GM23338 (cell line): ENCODE data around the gene SAMD4A. TPM values are rescaled to one million over a fixed set of nuclear protein-coding genes. Genes with fewer than 3 reads are reported as not detected.

ENCODE experiments used
- ATAC-seq: fragments of 200-7000 bp; cut with Tn5 transposase; 3 replicates; pipeline ENCODE4 v1.9.1; 2020
- DNase-seq: peaks from one replicate; pipeline ENCODE4 v3.0.0-alpha.2; 2015; ENCODE audit warnings: low spot score
- H2AFZ ChIP-seq: fragments of 200-600 bp; sonication (generic); 2 replicates; pipeline ENCODE4 v1.8.0; 2016; ENCODE audit warnings: antibody characterized with exemption, mild to moderate bottlenecking, moderate library complexity
- H3F3A ChIP-seq: fragments of 200-600 bp; sonication (generic); replicated peaks from 2 replicates; pipeline ENCODE4 v1.8.0; 2017; ENCODE audit warnings: antibody characterized with exemption, mixed run types, low read depth
- H3K27ac ChIP-seq: fragments of 200-600 bp; sonication (generic); 2 replicates; pipeline ENCODE4 v1.6.1; 2016; ENCODE audit warnings: low read depth
- H3K27me3 ChIP-seq: fragments of 200-600 bp; sonication (generic); 2 replicates; pipeline ENCODE4 v1.8.0; 2016; ENCODE audit warnings: mild to moderate bottlenecking, mixed run types, moderate library complexity; ENCODE audit not compliant: insufficient read depth
- H3K36me3 ChIP-seq: fragments of 200-600 bp; sonication (generic); 2 replicates; pipeline ENCODE4 v1.8.0; 2016; ENCODE audit warnings: mild to moderate bottlenecking; ENCODE audit not compliant: insufficient read depth
- H3K4me1 ChIP-seq: fragments of 200-600 bp; sonication (generic); 2 replicates; pipeline ENCODE4 v1.8.0; 2016; ENCODE audit warnings: mild to moderate bottlenecking, moderate library complexity; ENCODE audit not compliant: insufficient read depth
- H3K4me2 ChIP-seq: fragments of 200-600 bp; sonication (generic); 2 replicates; pipeline ENCODE4 v1.7.1; 2017; ENCODE audit warnings: mixed run types
- H3K4me3 ChIP-seq: fragments of 200-600 bp; sonication (generic); 2 replicates; pipeline ENCODE4 v1.6.1; 2016; ENCODE audit warnings: mixed run types
- H3K79me2 ChIP-seq: fragments of 200-600 bp; sonication (generic); replicated peaks from 2 replicates; pipeline ENCODE4 v1.8.0; 2017; ENCODE audit warnings: mild to moderate bottlenecking; ENCODE audit not compliant: insufficient read depth
- H3K9me2 ChIP-seq: fragments of 200-600 bp; sonication (generic); 2 replicates; pipeline ENCODE4 v1.8.0; 2017; ENCODE audit not compliant: insufficient read depth
- H4K20me1 ChIP-seq: fragments of 200-600 bp; sonication (generic); replicated peaks from 2 replicates; pipeline ENCODE4 v1.8.0; 2017; ENCODE audit warnings: mild to moderate bottlenecking; ENCODE audit not compliant: insufficient read depth
- H3K27ac Mint-ChIP-seq: 2 replicates; pipeline ENCODE4 v1.8.0; 2020; ENCODE audit warnings: inconsistent platforms, mild to moderate bottlenecking, moderate library complexity, mixed read lengths
- H3K27me3 Mint-ChIP-seq: 3 replicates; pipeline ENCODE4 v1.8.0; 2022; ENCODE audit warnings: low read depth, mild to moderate bottlenecking, moderate library complexity, mixed read lengths, inconsistent platforms; ENCODE audit not compliant: insufficient read depth, poor library complexity
- H3K36me3 Mint-ChIP-seq: 3 replicates; pipeline ENCODE4 v1.8.0; 2021; ENCODE audit warnings: low read depth, mild to moderate bottlenecking, inconsistent platforms, moderate library complexity, mixed read lengths
- H3K4me1 Mint-ChIP-seq: 3 replicates; pipeline ENCODE4 v1.8.0; 2020; ENCODE audit warnings: mild to moderate bottlenecking, inconsistent platforms, mixed read lengths
- H3K4me3 Mint-ChIP-seq: 3 replicates; pipeline ENCODE4 v1.8.0; 2021; ENCODE audit warnings: moderate library complexity, mild to moderate bottlenecking, inconsistent platforms, mixed read lengths
- H3K9me3 Mint-ChIP-seq: 3 replicates; pipeline ENCODE4 v1.8.0; 2020; ENCODE audit warnings: moderate library complexity, mild to moderate bottlenecking, inconsistent platforms, mixed read lengths
- CREB1 ChIP-seq: fragments of 250-450 bp; sonication (Bioruptor Pico); IDR thresholded peaks from 2 replicates; pipeline ENCODE4 v1.5.0; 2020; ENCODE audit warnings: low read depth, mild to moderate bottlenecking, moderate library complexity
- CTCF ChIP-seq, 2 experiments: fragments of 200-600 bp in 1 of 2; sonication (generic) in 1 of 2; conservative IDR thresholded peaks; 2 replicates each; pipeline versions ENCODE4 v1.5.1 to v1.6.1; 2016 to 2017; ENCODE audit warnings: antibody characterized with exemption in 2 of 2, low read depth in 2 of 2, mild to moderate bottlenecking in 2 of 2, moderate library complexity in 1 of 2
- ETS1 ChIP-seq: IDR thresholded peaks from 2 replicates; pipeline ENCODE4 v1.6.1; 2016; ENCODE audit warnings: antibody characterized with exemption
- EZH2 ChIP-seq: fragments of 200-600 bp; sonication (generic); IDR thresholded peaks from one replicate; pipeline ENCODE4 v1.8.0; 2017; ENCODE audit warnings: antibody characterized with exemption, mild to moderate bottlenecking, low read depth; ENCODE audit not compliant: unreplicated experiment
- EZH2phosphoT487 ChIP-seq: fragments of 200-600 bp; sonication (generic); IDR thresholded peaks from one replicate; pipeline ENCODE4 v1.8.1; 2018; ENCODE audit warnings: antibody characterized with exemption; ENCODE audit not compliant: unreplicated experiment
- JUNB ChIP-seq: IDR thresholded peaks from one replicate; pipeline ENCODE4 v1.6.1; 2016; ENCODE audit warnings: antibody characterized with exemption; ENCODE audit not compliant: unreplicated experiment
- NANOG ChIP-seq: IDR thresholded peaks from 2 replicates; pipeline ENCODE4 v1.6.1; 2016; ENCODE audit warnings: antibody characterized with exemption, borderline replicate concordance
- POLR2AphosphoS5 ChIP-seq: IDR thresholded peaks from 2 replicates; pipeline ENCODE4 v1.6.1; 2016; ENCODE audit warnings: antibody characterized with exemption, low read depth
- STAT1 ChIP-seq: IDR thresholded peaks from one replicate; pipeline ENCODE4 v1.6.1; 2016; ENCODE audit warnings: antibody characterized with exemption; ENCODE audit not compliant: unreplicated experiment
- ZNF114 ChIP-seq: fragments of 250-450 bp; sonication (Bioruptor Pico); IDR thresholded peaks from 2 replicates; pipeline ENCODE4 v1.5.0; 2020; ENCODE audit warnings: mild to moderate bottlenecking, moderate library complexity
- ZNF331 ChIP-seq: fragments of 250-450 bp; sonication (Bioruptor Pico); IDR thresholded peaks from 2 replicates; pipeline ENCODE4 v1.5.0; 2020; ENCODE audit warnings: low read depth, mild to moderate bottlenecking, moderate library complexity
- polyA plus RNA-seq: library from polyadenylated mRNA; unstranded; fragments of >200 nt; fragmentation: Nextera tagmentation; extraction: Ambion mirVana; gene quantifications from 2 replicates; pipeline ENCODE4 v1.2.1, GENCODE V29; 2016
- total RNA-seq: library from RNA; depleted of rRNA; stranded (reverse); fragments of >200 nt; shearing (Covaris generic); gene quantifications from 2 replicates; pipeline ENCODE4 v1.2.3, GENCODE V29; 2014
- TF ChIP-seq, protein P1 (sequence below): fragments of 250-450 bp; sonication (Bioruptor Pico); IDR thresholded peaks from 2 replicates; pipeline ENCODE4 v1.5.0; 2020; ENCODE audit warnings: mild to moderate bottlenecking, moderate library complexity
- TF ChIP-seq, protein P2 (sequence below): IDR thresholded peaks from one replicate; pipeline ENCODE4 v1.6.1; 2018; ENCODE audit warnings: antibody characterized with exemption; ENCODE audit not compliant: unreplicated experiment

Gene SAMD4A
- total and polyA plus RNA-seq, 2 experiments from 2014 or later: 1.6 to 6.9 TPM

GRCh38 chr14:54676812-54677708 lies 110.1 kb downstream of the SAMD4A start:
- ATAC-seq (peak; percentile 83), DNase-seq (peak; percentile 92)
- Mint-ChIP-seq H3K4me3 (peak overlapping the region; percentile 33; the same call in 2 of the 3 replicates), H3K27ac (peak overlapping the region; percentile 98), H3K36me3 (no peaks in the 10 kb centered on the region), H3K27me3 (peaks cover 4% of the 10 kb centered on the region), H3K9me3 (no peaks in the 10 kb centered on the region), H3K4me1 (peaks cover 57% of the 10 kb centered on the region)
- Histone ChIP-seq H2AFZ (no peak overlapping the region), H3K4me1 (peaks cover 46% of the 10 kb centered on the region), H3K79me2 (no peaks in the 10 kb centered on the region), H3K9me2 (no peaks in the 10 kb centered on the region), H3K36me3 (no peaks in the 10 kb centered on the region), H3K27me3 (no peaks in the 10 kb centered on the region), H3K4me2 (peak overlapping the region; percentile 60), H3K27ac (peak overlapping the region; percentile 88), H3F3A (no peaks in the 10 kb centered on the region), H3K4me3 (peak overlapping the region; percentile 5; the same call in 1 of the 2 replicates), H4K20me1 (no peaks in the 10 kb centered on the region)
- TF ChIP-seq CTCF (conservative IDR thresholded peaks at IDR 0.05; ENCODE audit: low read depth in 2 of 2): no peak
- no peak for TF ChIP-seq ETS1
- TF ChIP-seq CREB1: peak; percentile 35; the same call in 1 of the 2 replicates
- TF ChIP-seq STAT1: no peak
- TF ChIP-seq, protein P1, sequence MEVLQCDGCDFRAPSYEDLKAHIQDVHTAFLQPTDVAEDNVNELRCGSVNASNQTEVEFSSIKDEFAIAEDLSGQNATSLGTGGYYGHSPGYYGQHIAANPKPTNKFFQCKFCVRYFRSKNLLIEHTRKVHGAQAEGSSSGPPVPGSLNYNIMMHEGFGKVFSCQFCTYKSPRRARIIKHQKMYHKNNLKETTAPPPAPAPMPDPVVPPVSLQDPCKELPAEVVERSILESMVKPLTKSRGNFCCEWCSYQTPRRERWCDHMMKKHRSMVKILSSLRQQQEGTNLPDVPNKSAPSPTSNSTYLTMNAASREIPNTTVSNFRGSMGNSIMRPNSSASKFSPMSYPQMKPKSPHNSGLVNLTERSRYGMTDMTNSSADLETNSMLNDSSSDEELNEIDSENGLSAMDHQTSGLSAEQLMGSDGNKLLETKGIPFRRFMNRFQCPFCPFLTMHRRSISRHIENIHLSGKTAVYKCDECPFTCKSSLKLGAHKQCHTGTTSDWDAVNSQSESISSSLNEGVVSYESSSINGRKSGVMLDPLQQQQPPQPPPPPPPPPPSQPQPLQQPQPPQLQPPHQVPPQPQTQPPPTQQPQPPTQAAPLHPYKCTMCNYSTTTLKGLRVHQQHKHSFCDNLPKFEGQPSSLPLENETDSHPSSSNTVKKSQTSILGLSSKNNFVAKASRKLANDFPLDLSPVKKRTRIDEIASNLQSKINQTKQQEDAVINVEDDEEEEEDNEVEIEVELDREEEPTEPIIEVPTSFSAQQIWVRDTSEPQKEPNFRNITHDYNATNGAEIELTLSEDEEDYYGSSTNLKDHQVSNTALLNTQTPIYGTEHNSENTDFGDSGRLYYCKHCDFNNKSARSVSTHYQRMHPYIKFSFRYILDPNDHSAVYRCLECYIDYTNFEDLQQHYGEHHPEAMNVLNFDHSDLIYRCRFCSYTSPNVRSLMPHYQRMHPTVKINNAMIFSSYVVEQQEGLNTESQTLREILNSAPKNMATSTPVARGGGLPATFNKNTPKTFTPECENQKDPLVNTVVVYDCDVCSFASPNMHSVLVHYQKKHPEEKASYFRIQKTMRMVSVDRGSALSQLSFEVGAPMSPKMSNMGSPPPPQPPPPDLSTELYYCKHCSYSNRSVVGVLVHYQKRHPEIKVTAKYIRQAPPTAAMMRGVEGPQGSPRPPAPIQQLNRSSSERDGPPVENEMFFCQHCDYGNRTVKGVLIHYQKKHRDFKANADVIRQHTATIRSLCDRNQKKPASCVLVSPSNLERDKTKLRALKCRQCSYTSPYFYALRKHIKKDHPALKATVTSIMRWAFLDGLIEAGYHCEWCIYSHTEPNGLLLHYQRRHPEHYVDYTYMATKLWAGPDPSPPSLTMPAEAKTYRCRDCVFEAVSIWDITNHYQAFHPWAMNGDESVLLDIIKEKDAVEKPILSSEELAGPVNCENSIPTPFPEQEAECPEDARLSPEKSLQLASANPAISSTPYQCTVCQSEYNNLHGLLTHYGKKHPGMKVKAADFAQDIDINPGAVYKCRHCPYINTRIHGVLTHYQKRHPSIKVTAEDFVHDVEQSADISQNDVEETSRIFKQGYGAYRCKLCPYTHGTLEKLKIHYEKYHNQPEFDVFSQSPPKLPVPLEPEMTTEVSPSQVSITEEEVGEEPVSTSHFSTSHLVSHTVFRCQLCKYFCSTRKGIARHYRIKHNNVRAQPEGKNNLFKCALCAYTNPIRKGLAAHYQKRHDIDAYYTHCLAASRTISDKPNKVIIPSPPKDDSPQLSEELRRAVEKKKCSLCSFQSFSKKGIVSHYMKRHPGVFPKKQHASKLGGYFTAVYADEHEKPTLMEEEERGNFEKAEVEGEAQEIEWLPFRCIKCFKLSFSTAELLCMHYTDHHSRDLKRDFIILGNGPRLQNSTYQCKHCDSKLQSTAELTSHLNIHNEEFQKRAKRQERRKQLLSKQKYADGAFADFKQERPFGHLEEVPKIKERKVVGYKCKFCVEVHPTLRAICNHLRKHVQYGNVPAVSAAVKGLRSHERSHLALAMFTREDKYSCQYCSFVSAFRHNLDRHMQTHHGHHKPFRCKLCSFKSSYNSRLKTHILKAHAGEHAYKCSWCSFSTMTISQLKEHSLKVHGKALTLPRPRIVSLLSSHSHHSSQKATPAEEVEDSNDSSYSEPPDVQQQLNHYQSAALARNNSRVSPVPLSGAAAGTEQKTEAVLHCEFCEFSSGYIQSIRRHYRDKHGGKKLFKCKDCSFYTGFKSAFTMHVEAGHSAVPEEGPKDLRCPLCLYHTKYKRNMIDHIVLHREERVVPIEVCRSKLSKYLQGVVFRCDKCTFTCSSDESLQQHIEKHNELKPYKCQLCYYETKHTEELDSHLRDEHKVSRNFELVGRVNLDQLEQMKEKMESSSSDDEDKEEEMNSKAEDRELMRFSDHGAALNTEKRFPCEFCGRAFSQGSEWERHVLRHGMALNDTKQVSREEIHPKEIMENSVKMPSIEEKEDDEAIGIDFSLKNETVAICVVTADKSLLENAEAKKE (CRISPR knock-in tag): no peak
- no peak for TF ChIP-seq POLR2AphosphoS5
- peak; percentile 38; the same call in 1 of the 2 replicates for TF ChIP-seq NANOG
- TF ChIP-seq EZH2phosphoT487: no peak
- no peak for TF ChIP-seq JUNB
- TF ChIP-seq, protein P2, sequence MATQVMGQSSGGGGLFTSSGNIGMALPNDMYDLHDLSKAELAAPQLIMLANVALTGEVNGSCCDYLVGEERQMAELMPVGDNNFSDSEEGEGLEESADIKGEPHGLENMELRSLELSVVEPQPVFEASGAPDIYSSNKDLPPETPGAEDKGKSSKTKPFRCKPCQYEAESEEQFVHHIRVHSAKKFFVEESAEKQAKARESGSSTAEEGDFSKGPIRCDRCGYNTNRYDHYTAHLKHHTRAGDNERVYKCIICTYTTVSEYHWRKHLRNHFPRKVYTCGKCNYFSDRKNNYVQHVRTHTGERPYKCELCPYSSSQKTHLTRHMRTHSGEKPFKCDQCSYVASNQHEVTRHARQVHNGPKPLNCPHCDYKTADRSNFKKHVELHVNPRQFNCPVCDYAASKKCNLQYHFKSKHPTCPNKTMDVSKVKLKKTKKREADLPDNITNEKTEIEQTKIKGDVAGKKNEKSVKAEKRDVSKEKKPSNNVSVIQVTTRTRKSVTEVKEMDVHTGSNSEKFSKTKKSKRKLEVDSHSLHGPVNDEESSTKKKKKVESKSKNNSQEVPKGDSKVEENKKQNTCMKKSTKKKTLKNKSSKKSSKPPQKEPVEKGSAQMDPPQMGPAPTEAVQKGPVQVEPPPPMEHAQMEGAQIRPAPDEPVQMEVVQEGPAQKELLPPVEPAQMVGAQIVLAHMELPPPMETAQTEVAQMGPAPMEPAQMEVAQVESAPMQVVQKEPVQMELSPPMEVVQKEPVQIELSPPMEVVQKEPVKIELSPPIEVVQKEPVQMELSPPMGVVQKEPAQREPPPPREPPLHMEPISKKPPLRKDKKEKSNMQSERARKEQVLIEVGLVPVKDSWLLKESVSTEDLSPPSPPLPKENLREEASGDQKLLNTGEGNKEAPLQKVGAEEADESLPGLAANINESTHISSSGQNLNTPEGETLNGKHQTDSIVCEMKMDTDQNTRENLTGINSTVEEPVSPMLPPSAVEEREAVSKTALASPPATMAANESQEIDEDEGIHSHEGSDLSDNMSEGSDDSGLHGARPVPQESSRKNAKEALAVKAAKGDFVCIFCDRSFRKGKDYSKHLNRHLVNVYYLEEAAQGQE: no peak
- TF ChIP-seq ZNF114 (CRISPR knock-in tag): no peak
- TF ChIP-seq ZNF331: no peak
- TF ChIP-seq EZH2: no peak
